Astrocyte (in vitro differentiated cells and primary cell): Measurements from ENCODE around the gene FUBP3.

Experiments used
- EZH2 ChIP-seq: IDR thresholded peaks from 2 replicates; pipeline ENCODE4 v1.6.1; 2012; ENCODE audit warnings: mild to moderate bottlenecking, low read length, inconsistent platforms; ENCODE audit not compliant: insufficient read depth
- TF ChIP-seq, protein P1 (sequence below): IDR thresholded peaks from 2 replicates; pipeline ENCODE4 v1.5.1; 2011; ENCODE audit warnings: low read depth, mild to moderate bottlenecking, inconsistent platforms, low read length, moderate library complexity; ENCODE audit not compliant: insufficient read depth

DNA sequence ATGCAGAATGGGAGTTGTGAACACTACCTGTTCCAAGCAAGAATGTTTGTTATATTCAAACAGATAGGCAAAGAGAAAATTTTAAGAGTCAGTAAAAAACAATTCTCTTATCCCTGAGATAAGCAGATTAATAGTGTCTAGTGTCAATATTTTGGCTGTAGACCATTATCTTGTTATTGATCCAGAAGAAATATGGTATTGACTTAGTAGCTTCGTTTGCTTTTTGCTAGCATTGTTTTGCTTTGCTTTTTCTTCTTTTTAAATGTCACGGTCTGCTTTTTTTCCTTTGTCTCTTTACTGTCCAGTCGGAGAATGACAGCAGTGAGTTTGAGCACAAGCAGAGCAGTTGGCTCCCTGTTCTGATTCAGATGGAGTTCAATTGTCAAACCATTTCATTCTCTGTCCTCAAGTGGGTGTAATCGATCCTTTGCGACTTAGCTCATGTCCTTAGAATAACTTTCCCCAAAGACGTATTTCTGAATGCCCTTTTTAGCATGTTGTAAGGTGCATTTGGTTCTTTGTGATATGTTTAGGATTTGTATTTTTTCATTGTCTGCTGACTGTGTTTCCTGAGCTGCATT lies 29.3 kb downstream of the FUBP3 start:
- TF ChIP-seq, protein P1, sequence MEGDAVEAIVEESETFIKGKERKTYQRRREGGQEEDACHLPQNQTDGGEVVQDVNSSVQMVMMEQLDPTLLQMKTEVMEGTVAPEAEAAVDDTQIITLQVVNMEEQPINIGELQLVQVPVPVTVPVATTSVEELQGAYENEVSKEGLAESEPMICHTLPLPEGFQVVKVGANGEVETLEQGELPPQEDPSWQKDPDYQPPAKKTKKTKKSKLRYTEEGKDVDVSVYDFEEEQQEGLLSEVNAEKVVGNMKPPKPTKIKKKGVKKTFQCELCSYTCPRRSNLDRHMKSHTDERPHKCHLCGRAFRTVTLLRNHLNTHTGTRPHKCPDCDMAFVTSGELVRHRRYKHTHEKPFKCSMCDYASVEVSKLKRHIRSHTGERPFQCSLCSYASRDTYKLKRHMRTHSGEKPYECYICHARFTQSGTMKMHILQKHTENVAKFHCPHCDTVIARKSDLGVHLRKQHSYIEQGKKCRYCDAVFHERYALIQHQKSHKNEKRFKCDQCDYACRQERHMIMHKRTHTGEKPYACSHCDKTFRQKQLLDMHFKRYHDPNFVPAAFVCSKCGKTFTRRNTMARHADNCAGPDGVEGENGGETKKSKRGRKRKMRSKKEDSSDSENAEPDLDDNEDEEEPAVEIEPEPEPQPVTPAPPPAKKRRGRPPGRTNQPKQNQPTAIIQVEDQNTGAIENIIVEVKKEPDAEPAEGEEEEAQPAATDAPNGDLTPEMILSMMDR, result no peak
- TF ChIP-seq EZH2, result no peak
